Body of pancreas (tissue), 4 donors: ENCODE measurements around the gene UBE2I.

Source experiments
- CTCF ChIP-seq, 7 experiments: fragments of 450-650 bp in 4 of 7; fragments of 200-600 bp in 3 of 7; sonication (generic) in 3 of 7; IDR thresholded peaks; one replicate each; pipeline ENCODE4 v1.5.1; 2016 to 2019; ENCODE audit warnings: antibody characterized with exemption in 7 of 7
- POLR2A ChIP-seq, 3 donors: fragments of 450-650 bp; IDR thresholded peaks; one replicate each; pipeline ENCODE4 v1.6.1; 2016; ENCODE audit warnings: antibody characterized with exemption in 3 of 3, mild to moderate bottlenecking in 2 of 3

- TF ChIP-seq POLR2A (IDR thresholded peaks at IDR 0.05) (no peak), CTCF (IDR thresholded peaks at IDR 0.05) (no peak)
These were observed 39.5 kb downstream of the UBE2I start for GRCh38 chr16:1348926-1349325.
